H9 (cell line): Measurements from ENCODE around the gene CD7. TPM values are rescaled to one million over a fixed set of nuclear protein-coding genes. Genes with fewer than 3 reads are reported as not detected.
A peak's percentile ranks its signal among the peaks of the same experiment; 100 is the strongest.

Experiments used
- DNase-seq: peaks from one replicate; pipeline ENCODE4 v3.0.0-alpha.2; 2017
- H2AFZ ChIP-seq: one replicate; pipeline ENCODE4 v1.6.1; 2013; ENCODE audit warnings: mild to moderate bottlenecking, low read length, control low read depth, moderate library complexity
- H2AK5ac ChIP-seq: 2 replicates; pipeline ENCODE4 v1.6.1; 2013; ENCODE audit warnings: low read length, control low read depth, mixed read lengths; ENCODE audit not compliant: insufficient read length
- H2BK120ac ChIP-seq: one replicate; pipeline ENCODE4 v1.6.1; 2013; ENCODE audit warnings: low read depth, mild to moderate bottlenecking, low read length, control low read depth, inconsistent platforms; ENCODE audit not compliant: poor library complexity, severe bottlenecking
- H2BK12ac ChIP-seq: 2 replicates; pipeline ENCODE4 v1.6.1; 2013; ENCODE audit warnings: low read length, control low read depth, mixed read lengths, low read depth; ENCODE audit not compliant: insufficient read length
- H2BK15ac ChIP-seq: 2 replicates; pipeline ENCODE4 v1.6.1; 2013; ENCODE audit warnings: low read depth, low read length, control low read depth
- H2BK20ac ChIP-seq: one replicate; pipeline ENCODE4 v1.6.1; 2013; ENCODE audit warnings: low read depth, mild to moderate bottlenecking, low read length, control low read depth, inconsistent platforms; ENCODE audit not compliant: poor library complexity, severe bottlenecking
- H2BK5ac ChIP-seq: 2 replicates; pipeline ENCODE4 v1.6.1; 2013; ENCODE audit warnings: low read length, control low read depth, mixed read lengths; ENCODE audit not compliant: insufficient read length
- H3K14ac ChIP-seq: 2 replicates; pipeline ENCODE4 v1.6.1; 2013; ENCODE audit warnings: low read length, control low read depth; ENCODE audit not compliant: insufficient read depth
- H3K18ac ChIP-seq: 2 replicates; pipeline ENCODE4 v1.6.1; 2013; ENCODE audit warnings: low read depth, mild to moderate bottlenecking, mixed read lengths, low read length, control low read depth; ENCODE audit not compliant: insufficient read length
- H3K23ac ChIP-seq: 2 replicates; pipeline ENCODE4 v1.6.1; 2013; ENCODE audit warnings: low read length, control low read depth, mixed read lengths, low read depth; ENCODE audit not compliant: insufficient read length
- H3K23me2 ChIP-seq: 2 replicates; pipeline ENCODE4 v1.6.1; 2013; ENCODE audit warnings: low read depth, mild to moderate bottlenecking, mixed read lengths, low read length, control low read depth; ENCODE audit not compliant: insufficient read length, poor library complexity, severe bottlenecking
- H3K27ac ChIP-seq: 2 replicates; pipeline ENCODE4 v1.5.1; 2013; ENCODE audit warnings: low read length, control low read depth, mixed read lengths, low read depth; ENCODE audit not compliant: insufficient read length
- H3K27me3 ChIP-seq: 2 replicates; pipeline ENCODE4 v1.6.1; 2013; ENCODE audit warnings: low read length, control low read depth, inconsistent platforms; ENCODE audit not compliant: insufficient read depth
- H3K4ac ChIP-seq: 2 replicates; pipeline ENCODE4 v1.6.1; 2013; ENCODE audit warnings: low read depth, mild to moderate bottlenecking, control low read depth, inconsistent platforms, low read length, moderate library complexity
- H3K4me1 ChIP-seq: 2 replicates; pipeline ENCODE4 v1.6.1; 2013; ENCODE audit warnings: low read length, control low read depth, inconsistent platforms; ENCODE audit not compliant: insufficient read depth
- H3K4me2 ChIP-seq: 2 replicates; pipeline ENCODE4 v1.6.1; 2013; ENCODE audit warnings: low read length, control low read depth, mixed read lengths; ENCODE audit not compliant: insufficient read length, insufficient read depth
- H3K56ac ChIP-seq: 2 replicates; pipeline ENCODE4 v1.6.1; 2013; ENCODE audit warnings: low read depth, mild to moderate bottlenecking, mixed read lengths, low read length, control low read depth; ENCODE audit not compliant: insufficient read length
- H3K79me1 ChIP-seq: 2 replicates; pipeline ENCODE4 v1.6.1; 2013; ENCODE audit warnings: low read depth, mild to moderate bottlenecking, moderate library complexity, low read length, control low read depth, inconsistent platforms; ENCODE audit not compliant: insufficient read depth, poor library complexity, severe bottlenecking
- H3K79me2 ChIP-seq: 2 replicates; pipeline ENCODE4 v1.6.1; 2013; ENCODE audit warnings: low read length, control low read depth, inconsistent platforms; ENCODE audit not compliant: insufficient read depth
- H3K9ac ChIP-seq: 2 replicates; pipeline ENCODE4 v1.6.1; 2013; ENCODE audit warnings: low read length, control low read depth, mixed read lengths; ENCODE audit not compliant: insufficient read length; ENCODE audit errors: extremely low read depth
- H3K9me3 ChIP-seq: one replicate; pipeline ENCODE4 v1.6.1; 2013; ENCODE audit warnings: low read depth, low read length, inconsistent platforms; ENCODE audit not compliant: control insufficient read depth
- H3T11ph ChIP-seq: one replicate; pipeline ENCODE4 v1.6.1; 2013; ENCODE audit warnings: mild to moderate bottlenecking, low read length, control low read depth, inconsistent platforms
- H4K20me1 ChIP-seq: one replicate; pipeline ENCODE4 v1.6.1; 2013; ENCODE audit not compliant: control insufficient read depth, insufficient read length, insufficient read depth
- H4K5ac ChIP-seq: 2 replicates; pipeline ENCODE4 v1.6.1; 2013; ENCODE audit warnings: low read depth, mild to moderate bottlenecking, mixed read lengths, low read length, control low read depth; ENCODE audit not compliant: insufficient read length
- H4K8ac ChIP-seq: replicated peaks from 2 replicates; pipeline ENCODE4 v1.6.1; 2013; ENCODE audit warnings: low read length, control low read depth, mixed read lengths, low read depth; ENCODE audit not compliant: insufficient read length
- H4K91ac ChIP-seq: 2 replicates; pipeline ENCODE4 v1.6.1; 2013; ENCODE audit warnings: low read depth, mild to moderate bottlenecking, moderate library complexity, mixed read lengths, low read length, control low read depth; ENCODE audit not compliant: insufficient read length
- H3K27ac Mint-ChIP-seq, 3 experiments: 2 replicates in 2 of 3; 3 replicates in 1 of 3; pipeline ENCODE4 v1.8.0; 2020 to 2021; ENCODE audit warnings: mixed read lengths in 3 of 3, mild to moderate bottlenecking in 1 of 3, moderate library complexity in 1 of 3
- H3K27me3 Mint-ChIP-seq: 2 replicates; pipeline ENCODE4 v1.8.0; 2021; ENCODE audit warnings: low read depth, mild to moderate bottlenecking, moderate library complexity, mixed read lengths
- H3K36me3 Mint-ChIP-seq, 3 experiments: 2 replicates in 2 of 3; 3 replicates in 1 of 3; pipeline ENCODE4 v1.8.0; 2020 to 2021; ENCODE audit warnings: low read depth in 3 of 3, mixed read lengths in 3 of 3; ENCODE audit not compliant: insufficient read depth in 1 of 3
- H3K4me1 Mint-ChIP-seq, 2 experiments: 2 replicates each; pipeline ENCODE4 v1.8.0; 2020; ENCODE audit warnings: mixed read lengths in 2 of 2
- H3K4me3 Mint-ChIP-seq, 2 experiments: 2 replicates in 1 of 2; 3 replicates in 1 of 2; pipeline ENCODE4 v1.8.0; 2020 to 2021; ENCODE audit warnings: mild to moderate bottlenecking in 2 of 2, mixed read lengths in 2 of 2, moderate library complexity in 1 of 2
- H3K9me3 Mint-ChIP-seq, 2 experiments: 2 replicates in 1 of 2; 3 replicates in 1 of 2; pipeline ENCODE4 v1.8.0; 2020; ENCODE audit warnings: mild to moderate bottlenecking in 2 of 2, mixed read lengths in 2 of 2, moderate library complexity in 1 of 2
- CTCF ChIP-seq: fragments of 200-600 bp; sonication (generic); conservative IDR thresholded peaks from 3 replicates; pipeline ENCODE4 v1.8.0; 2021; ENCODE audit warnings: antibody characterized with exemption, mild to moderate bottlenecking
- WGBS: extraction: QIAGEN DNeasy Blood & Tissue Kit; methylation state at CpG from one replicate; pipeline ENCODE4 v1.1.7; 2013; ENCODE audit warnings: missing lambda C conversion rate, low lambda C conversion rate, mixed read lengths; ENCODE audit not compliant: insufficient read length; ENCODE audit errors: extremely low coverage; 5-methylcytosine and 5-hydroxymethylcytosine counted together
- total RNA-seq: library from RNA; stranded (reverse); gene quantifications from 2 replicates; pipeline ENCODE4 v1.2.1, GENCODE V29; 2021

The CD7 gene
- total RNA-seq, 1 experiment from 2014 or later: 0.35 TPM

GRCh38 chr17:82275326-82275725, 42.1 kb downstream of the CD7 start:
- H3K27me3 Mint-ChIP-seq: peaks cover 23% of the 10 kb centered on the region
- H3K9me3 Mint-ChIP-seq: no peaks in the 10 kb centered on the region; a peak in 1 of 5 replicates

More at GRCh38 chr17:82275326-82275725, 42.1 kb downstream of the CD7 start:
- Histone ChIP-seq H3K18ac (no peak overlapping the region), H4K8ac (no peak overlapping the region), H3K56ac (no peak overlapping the region), H2BK12ac (no peak overlapping the region), H3K23ac (no peak overlapping the region), H3K9me3 (no peaks in the 10 kb centered on the region), H2AFZ (no peak overlapping the region), H4K5ac (no peak overlapping the region), H3K9ac (no peak overlapping the region), H3K14ac (no peak overlapping the region; the same call in 1 of the 2 replicates), H3K79me2 (peaks cover 21% of the 10 kb centered on the region), H3K79me1 (peaks cover 4% of the 10 kb centered on the region), H4K91ac (no peak overlapping the region), H3K4me1 (peaks cover 3% of the 10 kb centered on the region; the same call in 1 of the 2 replicates), H2BK15ac (no peak overlapping the region), H4K20me1 (no peaks in the 10 kb centered on the region), H2BK5ac (no peak overlapping the region), H3K27me3 (no peaks in the 10 kb centered on the region), H2BK20ac (no peak overlapping the region), H3K4ac (no peak overlapping the region), H3K23me2 (no peaks in the 10 kb centered on the region), H3K4me2 (no peak overlapping the region), H2BK120ac (no peak overlapping the region), H3K27ac (no peak overlapping the region), H2AK5ac (no peak overlapping the region), H3T11ph (no peak overlapping the region)
- H3K4me3 Mint-ChIP-seq: peak overlapping the region in 1 of 2 experiments; percentile 19; a peak in 1 of 5 replicates
- H3K27ac Mint-ChIP-seq: no peak overlapping the region
- WGBS: no CpG with 5 or more reads among the region's 14 CpGs
- peaks cover 29 to 48% of the 10 kb centered on the region in 2 experiments for H3K4me1 Mint-ChIP-seq
- no peak for TF ChIP-seq CTCF
- peaks cover 15 to 23% (median 23%) of the 10 kb centered on the region in 3 experiments; a peak in 6 of 7 replicates for H3K36me3 Mint-ChIP-seq
- no peak for DNase-seq
